Fibroblast of pulmonary artery (primary cell): Measurements from ENCODE around the gene FGD5.
A peak's percentile ranks its signal among the peaks of the same experiment; 100 is the strongest.

Experiments used
- DNase-seq: peaks from one replicate; pipeline ENCODE4 v3.0.0-alpha.2; 2010; ENCODE audit warnings: low read depth
- H3K4me3 ChIP-seq: replicated peaks from 2 replicates; pipeline ENCODE4 v1.5.1; 2011; ENCODE audit warnings: low read depth, mild to moderate bottlenecking, control low read depth, low read length, moderate library complexity
- TF ChIP-seq, protein P1 (sequence below): IDR thresholded peaks from 2 replicates; pipeline ENCODE4 v1.5.1; 2011; ENCODE audit warnings: mild to moderate bottlenecking, control low read depth, low read length, inconsistent platforms; ENCODE audit errors: missing control alignments

FGD5 gene

DNA sequence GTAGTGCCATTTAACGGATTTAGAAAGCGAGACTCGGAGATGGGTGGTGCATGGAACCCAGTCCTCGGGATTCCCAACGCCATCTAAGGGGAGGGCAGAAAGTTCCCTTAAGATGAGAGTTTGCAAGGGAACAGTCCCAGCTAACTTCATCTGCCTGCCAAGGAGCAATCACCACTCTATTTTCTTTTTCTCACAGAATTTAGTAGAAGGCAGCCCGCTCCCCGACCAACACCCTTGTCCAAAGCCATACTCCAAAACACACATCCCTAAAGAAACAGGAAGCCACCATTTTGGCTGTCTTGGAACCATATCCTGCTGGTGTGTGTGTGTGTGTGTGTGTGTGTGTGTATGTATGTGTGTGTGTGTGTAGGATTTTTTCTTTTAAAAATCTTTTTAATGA lies 7.1 kb upstream of the FGD5 start:
- peak overlapping the region; percentile 39 for H3K4me3 ChIP-seq
- DNase-seq: peak; percentile 6
- TF ChIP-seq, protein P1, sequence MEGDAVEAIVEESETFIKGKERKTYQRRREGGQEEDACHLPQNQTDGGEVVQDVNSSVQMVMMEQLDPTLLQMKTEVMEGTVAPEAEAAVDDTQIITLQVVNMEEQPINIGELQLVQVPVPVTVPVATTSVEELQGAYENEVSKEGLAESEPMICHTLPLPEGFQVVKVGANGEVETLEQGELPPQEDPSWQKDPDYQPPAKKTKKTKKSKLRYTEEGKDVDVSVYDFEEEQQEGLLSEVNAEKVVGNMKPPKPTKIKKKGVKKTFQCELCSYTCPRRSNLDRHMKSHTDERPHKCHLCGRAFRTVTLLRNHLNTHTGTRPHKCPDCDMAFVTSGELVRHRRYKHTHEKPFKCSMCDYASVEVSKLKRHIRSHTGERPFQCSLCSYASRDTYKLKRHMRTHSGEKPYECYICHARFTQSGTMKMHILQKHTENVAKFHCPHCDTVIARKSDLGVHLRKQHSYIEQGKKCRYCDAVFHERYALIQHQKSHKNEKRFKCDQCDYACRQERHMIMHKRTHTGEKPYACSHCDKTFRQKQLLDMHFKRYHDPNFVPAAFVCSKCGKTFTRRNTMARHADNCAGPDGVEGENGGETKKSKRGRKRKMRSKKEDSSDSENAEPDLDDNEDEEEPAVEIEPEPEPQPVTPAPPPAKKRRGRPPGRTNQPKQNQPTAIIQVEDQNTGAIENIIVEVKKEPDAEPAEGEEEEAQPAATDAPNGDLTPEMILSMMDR: no peak

DNA sequence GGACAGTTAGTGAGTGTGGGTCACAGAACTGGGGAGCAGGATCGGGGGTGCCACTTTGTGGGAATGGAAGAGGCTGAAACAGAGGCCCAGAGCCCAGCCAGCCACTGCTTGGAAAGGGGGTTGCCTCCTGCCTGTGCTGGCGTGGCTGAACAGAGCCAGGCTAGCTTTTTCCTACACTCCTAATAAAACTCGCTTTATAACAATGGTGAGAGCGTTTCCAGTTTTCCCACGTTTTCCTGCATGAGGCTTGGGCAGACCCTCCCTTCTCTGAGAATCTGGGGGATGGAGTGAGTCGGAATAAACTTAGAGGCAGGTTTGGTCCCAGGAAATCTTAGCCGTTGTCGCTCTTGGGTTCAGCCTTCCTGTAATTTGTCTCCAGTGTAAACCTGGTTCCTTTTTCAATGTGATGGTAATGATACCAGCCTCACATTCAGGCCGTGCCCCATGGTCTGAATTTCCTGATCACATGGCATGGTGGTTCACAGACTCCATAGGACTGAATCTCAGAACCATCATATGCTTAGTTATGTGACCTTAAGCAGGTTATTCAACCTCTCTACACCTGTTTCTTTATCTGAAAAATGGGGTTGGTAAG lies 6.5 kb upstream of the FGD5 start:
- DNase-seq: no peak
- H3K4me3 ChIP-seq: no peak overlapping the region
- TF ChIP-seq, protein P1: no peak

DNA sequence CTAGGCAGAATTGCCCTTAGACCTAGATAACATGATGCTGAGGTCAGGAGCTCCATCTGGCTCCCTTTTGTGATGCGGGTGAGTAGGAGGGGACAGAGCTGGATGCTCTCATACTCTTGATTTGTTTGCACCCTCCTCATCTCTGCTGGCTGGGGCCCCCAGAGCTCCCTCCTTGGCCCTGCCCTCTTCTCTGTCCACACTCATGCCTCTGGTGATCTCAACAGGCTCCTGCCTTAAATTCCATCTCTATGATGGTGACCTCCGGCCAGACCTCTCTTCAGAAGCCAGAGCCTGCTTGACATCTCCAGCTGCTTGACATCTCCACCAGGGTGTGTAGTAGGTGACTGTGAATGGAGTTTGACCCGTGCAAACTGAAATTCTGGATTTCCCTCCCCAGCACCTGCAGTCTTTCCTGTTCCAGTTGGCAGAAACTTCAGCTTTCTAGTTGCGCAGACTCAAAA lies 4.3 kb upstream of the FGD5 start:
- DNase-seq: no peak
- TF ChIP-seq, protein P1: no peak
- H3K4me3 ChIP-seq: no peak overlapping the region

DNA sequence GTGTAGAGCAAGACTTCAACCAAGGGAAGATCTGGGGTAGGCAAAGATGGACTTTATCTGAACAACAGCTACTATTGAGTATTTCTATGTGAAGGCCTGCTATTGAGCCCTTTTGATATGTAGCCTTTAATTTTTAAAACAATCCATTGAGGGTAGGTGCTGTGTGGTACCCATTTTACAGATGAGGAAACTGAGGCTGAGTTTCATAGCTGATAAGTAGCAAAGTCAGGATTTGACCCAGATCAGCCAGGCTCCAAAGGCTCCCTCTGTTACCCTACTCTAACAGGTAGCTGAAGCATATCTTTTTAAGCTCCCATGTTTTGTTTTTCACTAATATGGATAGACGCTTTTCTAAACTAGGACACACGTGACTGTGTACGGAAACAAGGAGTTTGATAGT lies 2.4 kb upstream of the FGD5 start:
- DNase-seq: no peak
- no peak overlapping the region for H3K4me3 ChIP-seq
- TF ChIP-seq, protein P1: no peak

DNA sequence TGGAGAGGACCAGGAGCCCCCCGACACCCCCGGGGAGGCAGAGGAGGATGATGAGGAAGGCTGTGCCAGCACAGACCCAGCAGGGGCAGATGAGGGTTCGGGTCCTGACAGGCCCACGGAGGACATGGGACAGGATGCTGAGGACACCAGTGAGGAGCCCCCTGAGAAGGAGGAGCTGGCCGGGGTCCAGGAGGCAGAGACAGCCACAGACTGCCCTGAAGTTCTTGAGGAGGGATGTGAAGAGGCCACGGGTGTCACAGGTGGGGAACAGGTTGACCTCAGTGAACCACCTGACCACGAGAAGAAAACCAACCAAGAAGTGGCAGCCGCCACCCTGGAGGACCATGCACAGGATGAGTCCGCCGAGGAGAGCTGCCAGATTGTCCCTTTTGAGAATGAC lies 909 bp downstream of the FGD5 start:
- no peak overlapping the region for H3K4me3 ChIP-seq
- no peak for DNase-seq
- TF ChIP-seq, protein P1: no peak

DNA sequence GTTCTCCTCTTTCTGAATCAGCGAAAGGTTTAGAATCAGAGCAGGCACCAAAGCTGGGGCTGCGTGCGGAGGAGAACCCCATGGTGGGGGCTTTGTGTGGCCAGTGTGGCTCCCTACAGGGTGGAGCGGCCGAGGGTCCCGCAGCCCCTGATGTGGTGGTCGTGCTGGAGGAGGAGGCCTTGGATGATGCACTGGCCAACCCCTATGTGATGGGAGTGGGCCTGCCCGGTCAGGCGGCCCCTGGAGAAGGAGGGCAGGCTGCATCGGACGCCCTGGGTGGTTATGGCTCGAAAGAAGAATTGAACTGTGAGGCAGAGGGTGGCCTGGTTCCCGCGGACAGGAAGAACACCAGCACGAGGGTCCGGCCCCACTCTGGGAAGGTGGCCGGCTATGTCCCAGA lies 1.4 kb downstream of the FGD5 start:
- no peak for DNase-seq
- TF ChIP-seq, protein P1: no peak
- H3K4me3 ChIP-seq: no peak overlapping the region

DNA sequence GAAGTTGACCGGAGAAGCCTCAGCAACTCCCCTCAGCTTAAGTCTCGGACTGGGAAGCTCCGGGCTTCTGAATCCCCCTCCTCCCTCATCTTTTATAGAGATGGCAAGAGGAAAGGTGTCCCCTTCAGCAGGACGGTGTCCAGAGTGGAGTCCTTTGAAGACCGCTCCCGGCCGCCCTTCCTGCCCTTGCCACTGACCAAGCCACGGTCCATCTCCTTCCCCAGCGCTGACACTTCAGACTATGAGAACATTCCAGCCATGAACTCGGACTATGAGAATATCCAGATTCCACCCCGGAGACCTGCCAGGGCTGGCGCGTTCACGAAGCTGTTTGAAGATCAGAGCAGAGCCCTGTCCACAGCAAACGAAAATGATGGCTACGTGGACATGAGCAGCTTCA lies 2.4 kb downstream of the FGD5 start:
- H3K4me3 ChIP-seq: no peak overlapping the region
- TF ChIP-seq, protein P1: no peak
- DNase-seq: no peak
